ENCODE measurements around the gene TMEM80.
A peak's percentile ranks its signal among the peaks of the same experiment; 100 is the strongest.

Gene TMEM80

GRCh38 chr11:697811-698311 is 2.2 kb downstream of the TMEM80 start:
- no peak for DNase-seq (ENCODE audit: low read depth)
- H3K4me3 ChIP-seq (ENCODE audit: low read depth, low read length) = no peak overlapping the region

DNA sequence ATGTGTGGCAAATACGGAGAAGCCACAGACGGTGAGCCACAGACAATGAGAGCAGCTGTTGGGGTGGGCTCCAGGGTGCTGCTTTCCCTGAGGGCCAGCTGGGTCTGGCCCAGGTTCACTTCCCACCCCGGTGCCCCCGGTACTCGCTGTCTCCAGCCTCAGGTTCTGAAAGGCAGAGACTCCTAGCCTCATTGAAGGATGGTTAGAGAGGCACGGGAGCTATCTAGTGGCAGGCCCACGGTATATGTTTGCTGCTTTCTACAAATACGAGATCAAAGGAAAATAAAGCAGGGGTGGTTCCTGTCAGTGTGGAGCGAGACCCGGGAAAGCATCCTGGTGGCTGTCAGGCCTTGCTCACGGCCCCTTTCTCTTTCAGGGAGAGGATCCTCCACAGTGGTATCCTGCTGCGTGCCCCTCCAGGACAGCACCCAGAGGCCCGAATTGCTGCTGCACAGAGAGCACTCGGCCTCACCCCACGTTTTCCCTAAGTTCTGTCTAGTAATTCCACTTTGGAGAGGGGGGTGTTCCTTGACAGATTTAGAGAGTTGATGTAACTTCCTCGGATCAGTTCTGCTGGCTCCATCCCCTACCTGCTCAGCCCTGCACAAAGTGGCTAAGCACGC is 3.0 kb downstream of the TMEM80 start:
- no peak for DNase-seq (ENCODE audit: low read depth)

DNA sequence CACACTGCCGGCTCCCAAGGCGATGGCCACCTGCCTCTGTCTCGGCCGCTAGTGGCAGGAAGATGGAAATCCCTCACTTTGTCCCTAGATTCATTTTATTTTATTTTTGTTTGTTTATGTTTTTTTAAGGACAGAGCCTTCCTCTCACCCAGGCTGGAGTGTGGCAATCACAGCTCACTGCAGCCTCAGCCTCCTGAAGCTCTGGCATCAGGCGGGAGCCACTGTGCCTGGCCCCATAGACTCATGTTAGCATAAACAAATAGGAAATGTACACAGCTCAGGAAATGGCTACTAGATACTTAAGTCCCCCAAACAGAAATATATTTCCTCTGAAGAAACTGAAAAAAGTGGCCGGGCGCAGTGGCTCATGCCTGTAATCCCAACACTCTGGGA is 3.5 kb downstream of the TMEM80 start:
- DNase-seq (ENCODE audit: low read depth) = no peak
- H3K4me3 ChIP-seq (ENCODE audit: low read depth, low read length) = no peak overlapping the region

More for the DNA sequence above, 3.0 kb downstream of the TMEM80 start:
- no peak overlapping the region for H3K4me3 ChIP-seq (ENCODE audit: low read depth, low read length)

GRCh38 chr11:699753-700152 is 4.1 kb downstream of the TMEM80 start:
- DNase-seq (ENCODE audit: low read depth) = no peak
- no peak overlapping the region for H3K4me3 ChIP-seq (ENCODE audit: low read depth, low read length)

DNA sequence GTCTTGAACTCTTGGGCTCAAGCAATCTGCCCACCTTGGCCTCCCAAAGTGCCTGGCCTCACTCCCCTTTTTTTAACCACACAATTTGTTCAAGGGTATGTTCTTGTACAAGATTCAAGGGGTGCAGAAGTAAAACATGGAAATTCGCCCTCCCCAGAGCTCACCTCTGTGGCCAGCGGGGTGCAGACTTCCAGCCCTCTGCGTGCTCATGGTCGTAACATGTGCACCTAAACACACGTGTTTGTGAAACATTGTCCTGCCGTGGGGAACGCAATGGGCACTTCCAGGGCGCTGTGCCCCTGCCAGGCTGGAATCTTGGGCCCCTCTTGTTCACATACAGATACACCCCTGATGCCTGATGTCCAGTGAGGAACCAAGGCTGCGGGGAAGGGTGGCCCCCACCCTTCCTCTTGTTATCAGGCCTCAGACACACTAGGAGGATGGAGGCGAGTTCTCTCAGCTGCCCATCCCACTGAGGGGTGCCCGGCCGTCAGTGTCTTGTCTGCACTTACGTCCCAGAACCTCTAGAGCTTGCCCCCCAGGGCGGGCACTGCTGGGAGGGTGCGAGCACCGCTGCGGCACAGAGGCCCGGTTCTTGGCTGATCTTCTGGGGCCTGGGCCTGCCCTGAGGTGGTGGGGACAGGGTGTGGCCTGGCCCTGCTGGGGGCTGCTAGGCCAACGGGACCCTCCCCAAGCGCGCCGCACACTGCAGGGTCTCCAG is 6.3 kb downstream of the TMEM80 start:
- DNase-seq (ENCODE audit: low read depth) = no peak
- H3K4me3 ChIP-seq (ENCODE audit: low read depth, low read length) = no peak overlapping the region

DNA sequence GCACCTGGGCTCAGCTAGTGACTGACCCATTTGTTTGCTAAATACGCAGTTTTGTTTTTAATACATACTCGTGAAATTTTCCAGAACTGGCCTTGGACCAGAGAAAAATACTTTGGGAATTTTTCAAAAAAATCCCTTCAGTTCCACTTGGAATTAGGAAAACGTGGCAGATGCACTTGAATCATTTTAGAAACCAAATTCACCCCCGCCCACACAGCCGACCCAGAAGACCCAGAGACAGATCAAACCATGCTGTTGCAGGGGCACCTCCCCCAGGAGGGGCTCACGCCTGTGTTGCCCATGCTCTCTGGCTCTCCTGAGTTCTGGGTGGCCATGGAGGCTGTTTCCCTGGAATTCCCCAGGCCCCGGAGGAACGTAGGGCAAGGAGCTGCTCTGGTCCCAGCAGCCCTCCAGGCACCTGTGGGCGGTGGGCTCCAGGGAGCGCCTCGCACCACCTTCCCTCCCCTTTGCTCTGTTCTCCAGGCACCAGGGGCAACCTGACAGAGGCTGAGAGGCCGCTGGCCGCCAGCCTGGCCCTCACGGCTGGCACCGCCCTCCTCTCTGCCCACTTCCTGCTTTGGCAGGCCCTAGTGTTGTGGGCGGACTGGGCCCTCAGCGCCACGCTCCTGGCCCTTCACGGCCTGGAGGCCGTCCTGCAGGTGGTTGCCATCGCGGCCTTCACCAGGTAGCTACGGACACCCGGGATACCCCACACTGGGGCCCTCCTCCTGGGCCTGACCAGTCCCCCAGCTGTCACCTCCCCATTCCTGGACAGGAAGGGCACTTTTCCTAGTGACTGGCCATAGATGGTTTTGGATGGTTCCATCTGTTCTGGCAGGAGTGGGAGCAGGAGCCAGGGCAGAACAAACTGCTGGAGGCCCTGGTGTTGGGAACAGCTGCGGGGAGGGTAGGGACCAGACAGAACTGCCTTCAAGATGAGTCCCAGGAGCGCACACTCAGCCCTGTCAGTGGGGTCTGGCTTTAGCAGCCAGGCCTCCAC is 7.1 kb downstream of the TMEM80 start:
- no peak for DNase-seq (ENCODE audit: low read depth)
- H3K4me3 ChIP-seq (ENCODE audit: low read depth, low read length) = no peak overlapping the region

- no peak overlapping the region for H3K4me3 ChIP-seq (ENCODE audit: low read depth, low read length)
- no peak for DNase-seq (ENCODE audit: low read depth)
These were observed 7.9 kb downstream of the TMEM80 start for GRCh38 chr11:703506-703905.

DNA sequence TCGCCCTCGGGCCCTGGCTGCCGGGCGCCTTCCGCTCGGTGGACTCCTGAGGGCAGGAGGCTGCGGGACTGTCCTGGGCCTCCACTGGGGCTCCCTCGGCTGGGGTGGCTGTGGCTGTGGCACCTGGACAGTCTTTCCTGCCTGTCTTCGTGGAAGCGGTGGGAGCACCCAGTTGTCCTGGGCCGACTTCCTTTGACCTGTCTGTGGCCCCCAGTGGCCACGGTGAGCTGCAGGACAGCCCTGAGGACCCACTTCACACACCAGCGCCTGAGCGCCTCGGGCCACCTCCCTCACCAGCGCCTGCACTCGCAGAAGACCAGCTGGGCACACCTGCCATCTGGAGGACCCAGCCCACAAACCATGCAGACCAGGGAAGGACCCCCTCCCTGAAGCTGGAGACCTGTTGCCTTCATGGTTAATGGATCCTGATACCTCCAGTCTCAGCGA is 8.6 kb downstream of the TMEM80 start:
- no peak for DNase-seq (ENCODE audit: low read depth)
- no peak overlapping the region for H3K4me3 ChIP-seq (ENCODE audit: low read depth, low read length)

- no peak for DNase-seq (ENCODE audit: low read depth)
- H3K4me3 ChIP-seq (ENCODE audit: low read depth, low read length) = peak overlapping the region; percentile 56
These were observed 9.4 kb downstream of the TMEM80 start for GRCh38 chr11:704781-705645.

GRCh38 chr11:705646-706438 is 10.2 kb downstream of the TMEM80 start, which contains the start of gene EPS8L2:
Gene EPS8L2, plus strand, starts transcription at chr11:706231. Its CDS starts 3,177 bp downstream, at chr11:709408.
- H3K4me3 ChIP-seq (ENCODE audit: low read depth, low read length) = peak within 1 kb of the TSS; percentile 56
- DNase-seq (ENCODE audit: low read depth) = no peak

- DNase-seq (ENCODE audit: low read depth) = no peak
These were observed 10.9 kb downstream of the TMEM80 start for GRCh38 chr11:706439-706956.

GRCh38 chr11:706957-707816 is 11.6 kb downstream of the TMEM80 start:
- no peak for DNase-seq (ENCODE audit: low read depth)
- H3K4me3 ChIP-seq (ENCODE audit: low read depth, low read length) = peak overlapping the region; percentile 56

More at GRCh38 chr11:706439-706956, 10.9 kb downstream of the TMEM80 start:
- peak overlapping the region; percentile 56 for H3K4me3 ChIP-seq (ENCODE audit: low read depth, low read length)

DNA sequence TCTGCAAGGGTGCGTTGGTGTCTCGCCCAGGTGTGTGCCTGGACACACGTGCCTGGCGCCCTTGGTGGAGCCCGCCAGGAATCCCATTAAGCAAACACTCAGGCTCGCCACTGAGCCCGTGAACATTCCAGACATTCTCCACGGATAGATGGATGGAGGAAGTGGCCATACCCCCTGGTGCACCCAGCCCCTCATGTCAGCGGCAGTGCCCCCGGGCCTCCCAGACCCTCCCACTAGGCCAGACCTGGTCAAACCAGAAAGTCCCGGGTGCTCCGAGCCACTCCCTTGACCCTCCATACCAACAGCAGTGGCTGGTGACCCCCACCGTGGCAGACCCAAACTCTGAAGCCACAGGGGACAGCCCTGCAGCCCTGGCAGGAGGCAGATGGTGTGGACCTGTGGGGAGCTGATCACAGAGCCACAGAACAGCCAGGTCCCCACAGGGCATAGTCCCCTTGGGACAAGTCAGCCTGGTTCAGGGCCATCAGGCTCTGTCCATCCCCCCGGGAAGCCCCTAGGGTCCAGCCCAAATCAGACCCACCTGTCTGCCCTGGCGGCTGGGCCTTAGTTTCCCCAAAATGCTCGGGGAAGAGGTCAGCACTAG is 12.3 kb downstream of the TMEM80 start:
- DNase-seq (ENCODE audit: low read depth) = no peak
- no peak overlapping the region for H3K4me3 ChIP-seq (ENCODE audit: low read depth, low read length)

GRCh38 chr11:708511-708910 is 12.9 kb downstream of the TMEM80 start:
- H3K4me3 ChIP-seq (ENCODE audit: low read depth, low read length) = no peak overlapping the region
- DNase-seq (ENCODE audit: low read depth) = no peak

- no peak for DNase-seq (ENCODE audit: low read depth)
- no peak overlapping the region for H3K4me3 ChIP-seq (ENCODE audit: low read depth, low read length)
These were observed 13.7 kb downstream of the TMEM80 start for GRCh38 chr11:709109-709997.

DNA sequence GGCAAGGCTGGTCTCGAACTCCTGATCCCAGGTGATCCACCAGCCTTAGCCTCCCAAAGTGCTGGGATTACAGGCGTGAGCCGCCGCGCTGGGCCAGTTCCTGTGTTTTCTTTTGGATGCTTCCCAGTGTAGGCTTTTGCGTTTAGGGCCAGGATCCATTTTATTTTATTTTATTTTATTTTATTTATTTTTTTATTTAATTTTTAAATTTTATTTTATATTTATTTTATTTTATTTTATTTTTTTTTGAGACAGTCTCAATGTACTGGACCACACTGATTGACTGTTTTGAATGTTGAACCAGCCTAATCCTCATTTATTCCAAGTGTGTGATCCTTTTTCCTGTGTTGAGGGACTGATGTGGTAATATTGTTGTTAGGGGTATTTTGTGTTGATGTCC is 18.8 kb downstream of the TMEM80 start:
- H3K4me3 ChIP-seq (ENCODE audit: low read depth, low read length) = no peak overlapping the region
- no peak for DNase-seq (ENCODE audit: low read depth)
